Measurements from ENCODE around the gene RXRA. TPM values are rescaled to one million over a fixed set of nuclear protein-coding genes. Genes with fewer than 3 reads are reported as not detected.

RXRA gene
- total and polyA plus RNA-seq, 2 donors (not counting 1 experiment from before 2014, with no cell fraction given): 2.6 to 6.8 TPM

GRCh38 chr9:134395002-134395517 is 68.8 kb downstream of the RXRA start:
- Mint-ChIP-seq H3K27me3 (no peaks in the 10 kb centered on the region), H3K4me1 (peaks cover 69% of the 10 kb centered on the region), H3K4me3 (no peak overlapping the region), H3K27ac (peak overlapping the region; percentile 53), H3K9me3 (ENCODE audit: insufficient read depth) (peaks cover 3% of the 10 kb centered on the region)
- TF ChIP-seq EZH2 (IDR thresholded peaks at IDR 0.05; ENCODE audit: borderline replicate concordance, insufficient read depth, low read depth, low read length, poor library complexity, severe bottlenecking): no peak
- ChIA-PET CTCF (no interaction called here), POLR2A (no interaction called here)
- H3K9me3 ChIP-seq (ENCODE audit: control extremely low read depth in 1 of 3, control insufficient read depth in 2 of 3, insufficient read depth in 1 of 3, low read length in 2 of 3): peaks cover 0 to 36% (median 9%) of the 10 kb centered on the region in 3 donors
- H3K4me3 ChIP-seq (ENCODE audit: control extremely low read depth in 1 of 5, extremely low read depth in 1 of 5, insufficient read depth in 1 of 5, low read depth in 2 of 5, low read length in 4 of 5): no peak overlapping the region
- no peaks in the 10 kb centered on the region for H3K79me2 ChIP-seq (ENCODE audit: control insufficient read depth, insufficient read depth, low read length)
- peaks cover 68 to 71% of the 10 kb centered on the region in 2 donors for H3K4me1 ChIP-seq (ENCODE audit: control insufficient read depth in 2 of 2, insufficient read depth in 2 of 2, low read length in 2 of 2)
- H4K20me1 ChIP-seq (ENCODE audit: control insufficient read depth, insufficient read depth, low read length, poor library complexity, severe bottlenecking): peaks cover 5% of the 10 kb centered on the region
- ATAC-seq (ENCODE audit: low read depth) (no peak), DNase-seq (no peak)
- H3K27ac ChIP-seq (ENCODE audit: low read length in 2 of 2): peak overlapping the region in 1 of 2 donors; percentile 71
- H3K36me3 ChIP-seq (replicated peaks in 1 of 2; ENCODE audit: control extremely low read depth in 1 of 2, control insufficient read depth in 1 of 2, extremely low read depth in 1 of 2, insufficient read depth in 2 of 2, low read length in 1 of 2): no peaks in the 10 kb centered on the region
- intact Hi-C loops (cut with micrococcal nuclease): no loop called here
- no peak overlapping the region for H2AFZ ChIP-seq (ENCODE audit: insufficient read depth, low read depth, low read length, poor library complexity, severe bottlenecking)
- H3K4me2 ChIP-seq (replicated peaks; ENCODE audit: low read depth, low read length, poor library complexity, severe bottlenecking): peak overlapping the region; percentile 94
- WGBS (ENCODE audit: insufficient coverage): 98% methylated on average over 10 of the region's 16 CpGs
- no peak overlapping the region for H3K9ac ChIP-seq (ENCODE audit: low read length)
- no peaks in the 10 kb centered on the region for H3K27me3 ChIP-seq (replicated peaks in 1 of 4; ENCODE audit: control extremely low read depth in 1 of 4, control insufficient read depth in 3 of 4, insufficient read depth in 4 of 4, low read length in 3 of 4)

DNA sequence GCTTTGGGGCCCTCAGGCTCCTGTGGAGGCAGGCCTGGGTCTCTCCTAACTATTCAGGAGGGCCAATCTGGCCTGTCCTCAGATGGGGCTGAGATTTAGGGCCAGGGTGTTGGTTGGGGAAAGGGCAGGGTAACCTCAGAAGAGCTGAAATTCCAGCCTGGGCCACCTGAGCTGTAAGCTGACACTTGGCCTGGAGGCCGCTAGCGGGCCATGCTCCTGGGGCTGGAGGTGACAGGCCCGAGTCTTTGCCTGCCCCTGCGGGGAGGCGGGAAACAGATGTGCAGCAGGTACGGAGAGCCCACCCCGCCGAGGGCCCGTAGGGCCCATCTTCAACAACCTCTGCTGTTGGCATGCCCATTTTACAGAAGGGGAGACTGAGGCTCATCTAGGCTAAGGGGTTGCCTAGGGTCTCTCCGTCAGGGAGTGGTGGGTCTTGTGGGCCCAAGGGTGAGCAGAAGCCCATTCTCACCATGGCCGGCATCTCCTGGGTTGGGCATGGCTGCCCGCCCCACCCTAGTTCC is 69.5 kb downstream of the RXRA start:
- peaks cover 5% of the 10 kb centered on the region for H4K20me1 ChIP-seq (ENCODE audit: control insufficient read depth, insufficient read depth, low read length, poor library complexity, severe bottlenecking)
- TF ChIP-seq CTCF (IDR thresholded peaks at IDR 0.05): no peak
- TF ChIP-seq EZH2 (IDR thresholded peaks at IDR 0.05; ENCODE audit: borderline replicate concordance, insufficient read depth, low read depth, low read length, poor library complexity, severe bottlenecking): no peak
- peak overlapping the region; percentile 62 for H3K9ac ChIP-seq (ENCODE audit: low read length)
- CTCF ChIA-PET: interaction anchor here (0.9 kb wide), 1 partner anchor 47 kb away, joined by 3 read pairs; no protein-coding TSS in a partner anchor
- Mint-ChIP-seq H3K27ac (peak overlapping the region; percentile 87), H3K27me3 (no peaks in the 10 kb centered on the region), H3K4me3 (peak overlapping the region; percentile 83), H3K4me1 (peaks cover 62% of the 10 kb centered on the region), H3K9me3 (ENCODE audit: insufficient read depth) (peaks cover 3% of the 10 kb centered on the region)
- DNase-seq: no peak
- H3K27me3 ChIP-seq (replicated peaks in 1 of 4; ENCODE audit: control extremely low read depth in 1 of 4, control insufficient read depth in 3 of 4, insufficient read depth in 4 of 4, low read length in 3 of 4): no peaks in the 10 kb centered on the region
- no peak overlapping the region for H2AFZ ChIP-seq (ENCODE audit: insufficient read depth, low read depth, low read length, poor library complexity, severe bottlenecking)
- WGBS (ENCODE audit: insufficient coverage): 30% methylated on average over 12 of the region's 12 CpGs
- POLR2A ChIA-PET: interaction anchor here (0.8 kb wide), 1 partner anchor 8 kb away, joined by 3 read pairs; no protein-coding TSS in a partner anchor
- intact Hi-C loops (cut with micrococcal nuclease): loop anchor here (2.0 kb wide), 1 partner anchor 47 kb away; no protein-coding TSS in a partner anchor
- peak overlapping the region; percentile 8 to 62 (median 27) for H3K4me3 ChIP-seq (ENCODE audit: control extremely low read depth in 1 of 5, extremely low read depth in 1 of 5, insufficient read depth in 1 of 5, low read depth in 2 of 5, low read length in 4 of 5)
- H3K27ac ChIP-seq (ENCODE audit: low read length in 2 of 2): peak overlapping the region; percentile 56 to 71
- ATAC-seq (ENCODE audit: low read depth): no peak
- no peaks in the 10 kb centered on the region for H3K36me3 ChIP-seq (replicated peaks in 1 of 2; ENCODE audit: control extremely low read depth in 1 of 2, control insufficient read depth in 1 of 2, extremely low read depth in 1 of 2, insufficient read depth in 2 of 2, low read length in 1 of 2)
- peaks cover 61 to 64% of the 10 kb centered on the region in 2 donors for H3K4me1 ChIP-seq (ENCODE audit: control insufficient read depth in 2 of 2, insufficient read depth in 2 of 2, low read length in 2 of 2)
- peak overlapping the region; percentile 94 for H3K4me2 ChIP-seq (replicated peaks; ENCODE audit: low read depth, low read length, poor library complexity, severe bottlenecking)
- H3K79me2 ChIP-seq (ENCODE audit: control insufficient read depth, insufficient read depth, low read length): no peaks in the 10 kb centered on the region
- H3K9me3 ChIP-seq (ENCODE audit: control extremely low read depth in 1 of 3, control insufficient read depth in 2 of 3, insufficient read depth in 1 of 3, low read length in 2 of 3): peaks cover 0 to 36% (median 9%) of the 10 kb centered on the region in 3 donors
